Keratinocyte (primary cell): ENCODE measurements around the gene KCNS3. TPM values are rescaled to one million over a fixed set of nuclear protein-coding genes. Genes with fewer than 3 reads are reported as not detected.

Source experiments
- DNase-seq: peaks from one replicate; pipeline ENCODE4 v3.0.0-alpha.2; 2011; ENCODE audit warnings: low read depth, missing footprints, low spot score
- FAIRE-seq: peaks from 2 replicates; lab custom pipeline; 2011; peaks lifted over from hg19 to GRCh38; lab: Jason Lieb, UNC
- H2AFZ ChIP-seq: 2 replicates; pipeline ENCODE4 v1.6.0; 2012; ENCODE audit warnings: low read length, control low read depth, inconsistent platforms; ENCODE audit not compliant: control insufficient read depth
- H3K27ac ChIP-seq: 2 replicates; pipeline ENCODE4 v1.5.1; 2011; ENCODE audit warnings: low read length; ENCODE audit not compliant: control insufficient read depth, insufficient read depth
- H3K27me3 ChIP-seq: 3 replicates; pipeline ENCODE4 v1.6.0; 2011; ENCODE audit warnings: low read length; ENCODE audit not compliant: control insufficient read depth, insufficient read depth; ENCODE audit errors: extremely low read depth
- H3K36me3 ChIP-seq, 2 experiments: 2 replicates in 1 of 2; 3 replicates in 1 of 2; pipeline ENCODE4 v1.5.1; 2011; ENCODE audit warnings: low read length in 2 of 2, mild to moderate bottlenecking in 1 of 2; ENCODE audit not compliant: control insufficient read depth in 2 of 2, insufficient read depth in 2 of 2; ENCODE audit errors: extremely low read depth in 1 of 2
- H3K4me1 ChIP-seq: 3 replicates; pipeline ENCODE4 v1.5.1; 2011; ENCODE audit warnings: low read length; ENCODE audit not compliant: control insufficient read depth, insufficient read depth; ENCODE audit errors: extremely low read depth
- H3K4me2 ChIP-seq: 3 replicates; pipeline ENCODE4 v1.6.0; 2011; ENCODE audit warnings: low read depth, low read length; ENCODE audit not compliant: control insufficient read depth, insufficient read depth; ENCODE audit errors: extremely low read depth
- H3K4me3 ChIP-seq, 3 experiments: fragments of 200-600 bp in 1 of 3; sonication (generic) in 1 of 3; 2 replicates in 2 of 3; 3 replicates in 1 of 3; pipeline ENCODE4 v1.5.1; 2011 to 2016; ENCODE audit warnings: low read length in 3 of 3, mild to moderate bottlenecking in 3 of 3, control low read depth in 2 of 3, inconsistent platforms in 1 of 3, low read depth in 1 of 3, mixed read lengths in 1 of 3, mixed run types in 1 of 3, moderate library complexity in 1 of 3; ENCODE audit not compliant: control insufficient read depth in 2 of 3, insufficient read depth in 2 of 3; ENCODE audit errors: extremely low read depth in 1 of 3
- H3K79me2 ChIP-seq: 2 replicates; pipeline ENCODE4 v1.6.0; 2012; ENCODE audit warnings: low read length; ENCODE audit not compliant: control insufficient read depth, insufficient read depth
- H3K9ac ChIP-seq: 3 replicates; pipeline ENCODE4 v1.6.0; 2011; ENCODE audit warnings: low read length; ENCODE audit not compliant: control insufficient read depth, insufficient read depth; ENCODE audit errors: extremely low read depth
- H3K9me1 ChIP-seq: 3 replicates; pipeline ENCODE4 v1.6.0; 2011; ENCODE audit warnings: low read length; ENCODE audit not compliant: control insufficient read depth, insufficient read depth; ENCODE audit errors: extremely low read depth
- H3K9me3 ChIP-seq: 2 replicates; pipeline ENCODE4 v1.5.1; 2012; ENCODE audit warnings: low read depth, low read length; ENCODE audit not compliant: control insufficient read depth
- H4K20me1 ChIP-seq: 3 replicates; pipeline ENCODE4 v1.6.0; 2011; ENCODE audit warnings: low read length; ENCODE audit not compliant: control insufficient read depth, insufficient read depth; ENCODE audit errors: extremely low read depth
- EZH2 ChIP-seq: IDR thresholded peaks from one replicate; pipeline ENCODE4 v1.6.1; 2012; ENCODE audit warnings: inconsistent platforms, mild to moderate bottlenecking, low read length, moderate library complexity
- dilution Hi-C: fragments of 300-500 bp; cut with MboI; formaldehyde crosslinking; loops from one replicate; pipeline ENCODE4 v1.7.0; 2020; ENCODE audit warnings: low sequenced_read_pairs; ENCODE audit not compliant: extremely low pct_ligation_motif_present
- polyA plus RNA-seq, 5 experiments: library from polyadenylated mRNA; depleted of rRNA in 3 of 5; stranded (reverse) in 3 of 5; stranded (forward) in 1 of 5; unstranded in 1 of 5; fragments of >200 nt; gene quantifications; 1 replicate in 1 of 5; 2 replicates in 3 of 5; 3 replicates in 1 of 5; pipeline versions ENCODE4 v1.2.1 to v1.2.3, GENCODE V29; 2011 to 2012; ENCODE audit warnings: missing spikeins in 2 of 5, low read depth in 1 of 5, low replicate concordance in 1 of 5
- TF ChIP-seq, protein P1 (sequence below), 3 experiments: IDR thresholded peaks in 1 of 3; conservative IDR thresholded peaks in 1 of 3; optimal IDR thresholded peaks in 1 of 3; 2 replicates in 2 of 3; 3 replicates in 1 of 3; pipeline versions ENCODE3 to v1.5.1; 2011; ENCODE audit warnings: low read length in 3 of 3, mild to moderate bottlenecking in 3 of 3, moderate library complexity in 2 of 3, control low read depth in 1 of 3, inconsistent platforms in 1 of 3; ENCODE audit not compliant: insufficient read depth in 2 of 3; ENCODE audit errors: extremely low read depth in 1 of 3

Gene KCNS3
- polyA plus RNA-seq, 1 donor (not counting 4 experiments of a cell fraction or from before 2014, with no cell fraction given) = 7.3 TPM

DNA sequence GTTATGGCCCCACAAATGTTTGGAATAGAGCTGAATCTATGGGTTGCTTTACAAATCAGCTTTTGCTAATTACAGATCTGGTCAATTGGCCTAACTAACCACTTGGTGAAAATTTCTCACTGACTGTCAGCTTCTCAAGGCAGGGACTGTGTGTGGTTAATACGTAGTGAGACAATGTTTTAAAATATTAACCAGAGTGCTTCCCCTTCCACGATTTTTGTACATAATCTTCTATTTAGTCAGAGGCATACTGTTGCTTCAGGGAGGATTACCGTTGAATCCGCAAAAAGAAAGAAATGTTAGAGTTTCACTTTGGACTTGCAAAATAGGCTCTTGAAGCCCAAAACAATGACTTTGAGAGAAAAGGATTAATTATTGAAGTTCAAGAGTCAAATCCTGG, 14.9 kb upstream of the KCNS3 start:
- FAIRE-seq (no peak), DNase-seq (no peak)
- Histone ChIP-seq H3K9ac (no peak overlapping the region), H3K36me3 (no peaks in the 10 kb centered on the region), H4K20me1 (no peaks in the 10 kb centered on the region), H3K4me1 (no peaks in the 10 kb centered on the region), H3K27ac (no peak overlapping the region), H3K79me2 (no peaks in the 10 kb centered on the region), H3K4me3 (no peak overlapping the region), H3K27me3 (no peaks in the 10 kb centered on the region), H3K9me3 (no peaks in the 10 kb centered on the region), H3K4me2 (no peak overlapping the region), H3K9me1 (no peaks in the 10 kb centered on the region), H2AFZ (no peak overlapping the region)
- dilution Hi-C loops = no loop called here
- TF ChIP-seq EZH2 = no peak
- TF ChIP-seq, protein P1, sequence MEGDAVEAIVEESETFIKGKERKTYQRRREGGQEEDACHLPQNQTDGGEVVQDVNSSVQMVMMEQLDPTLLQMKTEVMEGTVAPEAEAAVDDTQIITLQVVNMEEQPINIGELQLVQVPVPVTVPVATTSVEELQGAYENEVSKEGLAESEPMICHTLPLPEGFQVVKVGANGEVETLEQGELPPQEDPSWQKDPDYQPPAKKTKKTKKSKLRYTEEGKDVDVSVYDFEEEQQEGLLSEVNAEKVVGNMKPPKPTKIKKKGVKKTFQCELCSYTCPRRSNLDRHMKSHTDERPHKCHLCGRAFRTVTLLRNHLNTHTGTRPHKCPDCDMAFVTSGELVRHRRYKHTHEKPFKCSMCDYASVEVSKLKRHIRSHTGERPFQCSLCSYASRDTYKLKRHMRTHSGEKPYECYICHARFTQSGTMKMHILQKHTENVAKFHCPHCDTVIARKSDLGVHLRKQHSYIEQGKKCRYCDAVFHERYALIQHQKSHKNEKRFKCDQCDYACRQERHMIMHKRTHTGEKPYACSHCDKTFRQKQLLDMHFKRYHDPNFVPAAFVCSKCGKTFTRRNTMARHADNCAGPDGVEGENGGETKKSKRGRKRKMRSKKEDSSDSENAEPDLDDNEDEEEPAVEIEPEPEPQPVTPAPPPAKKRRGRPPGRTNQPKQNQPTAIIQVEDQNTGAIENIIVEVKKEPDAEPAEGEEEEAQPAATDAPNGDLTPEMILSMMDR (optimal IDR thresholded peaks at IDR 0.05 in 1 of 3, IDR thresholded peaks at IDR 0.05 in 1 of 3, conservative IDR thresholded peaks at IDR 0.05 in 1 of 3; ENCODE audit: extremely low read depth in 1 of 3, insufficient read depth in 2 of 3, low read length in 3 of 3) = no peak

DNA sequence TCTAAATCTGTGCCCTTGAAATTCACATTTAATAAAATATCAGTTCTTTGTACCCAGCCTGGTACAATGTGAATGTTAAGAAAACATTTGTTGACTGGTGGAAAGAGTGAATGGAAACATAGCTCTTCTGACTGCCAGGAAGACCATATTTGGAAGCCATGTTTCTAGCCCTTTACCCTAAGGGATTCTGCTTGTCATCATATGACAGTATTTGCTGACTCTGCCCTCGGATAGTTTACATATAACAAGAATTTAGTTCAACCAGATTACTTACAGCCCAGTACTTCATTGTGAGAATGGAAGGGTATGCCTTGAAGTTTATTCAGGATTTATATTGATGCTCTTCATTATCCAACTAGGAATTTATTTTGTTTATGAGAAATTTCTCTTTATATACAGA, 13.8 kb upstream of the KCNS3 start:
- Histone ChIP-seq H3K27me3 (no peaks in the 10 kb centered on the region), H3K9me3 (no peaks in the 10 kb centered on the region), H3K27ac (no peak overlapping the region), H3K9ac (no peak overlapping the region), H3K9me1 (no peaks in the 10 kb centered on the region), H3K36me3 (no peaks in the 10 kb centered on the region), H2AFZ (no peak overlapping the region), H3K79me2 (no peaks in the 10 kb centered on the region), H3K4me3 (no peak overlapping the region), H3K4me1 (no peaks in the 10 kb centered on the region), H4K20me1 (no peaks in the 10 kb centered on the region), H3K4me2 (no peak overlapping the region)
- dilution Hi-C loops = no loop called here
- no peak for FAIRE-seq
- DNase-seq = no peak
- TF ChIP-seq, protein P1 (optimal IDR thresholded peaks at IDR 0.05 in 1 of 3, IDR thresholded peaks at IDR 0.05 in 1 of 3, conservative IDR thresholded peaks at IDR 0.05 in 1 of 3; ENCODE audit: extremely low read depth in 1 of 3, insufficient read depth in 2 of 3, low read length in 3 of 3) = no peak
